ENCODE data around the gene RELA. TPM values are rescaled to one million over a fixed set of nuclear protein-coding genes. Genes with fewer than 3 reads are reported as not detected.

The RELA gene
- total and polyA plus RNA-seq, 2 experiments from 2014 or later = 18.5 to 22.8 TPM

DNA sequence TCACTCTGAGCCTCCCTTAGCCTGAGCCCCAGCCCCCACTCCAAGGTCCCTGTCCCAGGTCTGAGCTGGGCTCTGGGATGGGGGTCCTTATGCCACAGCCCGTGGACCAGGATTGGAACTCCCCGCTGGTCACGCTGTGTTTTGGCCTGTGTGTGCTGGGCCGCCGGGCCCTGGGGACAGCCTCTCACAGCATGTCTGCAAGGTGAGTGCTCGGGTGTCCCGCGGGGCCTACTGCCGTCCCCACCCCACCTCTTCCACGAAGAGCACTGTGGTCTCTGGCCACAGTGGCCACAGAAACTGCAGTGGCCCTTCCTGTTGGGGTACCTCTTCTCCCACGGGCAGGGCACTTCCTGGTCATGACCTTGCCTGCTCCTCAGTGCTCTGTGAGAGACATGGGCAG lies 28.3 kb downstream of the RELA start:
- Histone ChIP-seq H3K4me2 (no peak overlapping the region), H3K79me2 (replicated peaks; ENCODE audit: insufficient read depth) (no peaks in the 10 kb centered on the region), H3K36me3 (ENCODE audit: insufficient read depth) (peaks cover 12% of the 10 kb centered on the region; the same call in 1 of the 2 replicates), H3K27ac (ENCODE audit: low read depth) (no peak overlapping the region), H3K4me3 (no peak overlapping the region), H3K4me1 (ENCODE audit: insufficient read depth) (peaks cover 18% of the 10 kb centered on the region), H3F3A (replicated peaks; ENCODE audit: low read depth) (peaks cover 19% of the 10 kb centered on the region), H4K20me1 (replicated peaks; ENCODE audit: insufficient read depth) (no peaks in the 10 kb centered on the region; the same call in 1 of the 2 replicates), H2AFZ (no peak overlapping the region), H3K9me2 (ENCODE audit: insufficient read depth) (no peaks in the 10 kb centered on the region), H3K27me3 (ENCODE audit: insufficient read depth) (no peaks in the 10 kb centered on the region)
- Mint-ChIP-seq H3K36me3 (ENCODE audit: low read depth) (peaks cover 25% of the 10 kb centered on the region), H3K27me3 (ENCODE audit: insufficient read depth, low read depth, poor library complexity) (peaks cover 19% of the 10 kb centered on the region), H3K4me3 (no peak overlapping the region), H3K27ac (no peak overlapping the region), H3K9me3 (no peaks in the 10 kb centered on the region), H3K4me1 (peaks cover 18% of the 10 kb centered on the region)
- ATAC-seq = no peak
- TF ChIP-seq, protein P1, sequence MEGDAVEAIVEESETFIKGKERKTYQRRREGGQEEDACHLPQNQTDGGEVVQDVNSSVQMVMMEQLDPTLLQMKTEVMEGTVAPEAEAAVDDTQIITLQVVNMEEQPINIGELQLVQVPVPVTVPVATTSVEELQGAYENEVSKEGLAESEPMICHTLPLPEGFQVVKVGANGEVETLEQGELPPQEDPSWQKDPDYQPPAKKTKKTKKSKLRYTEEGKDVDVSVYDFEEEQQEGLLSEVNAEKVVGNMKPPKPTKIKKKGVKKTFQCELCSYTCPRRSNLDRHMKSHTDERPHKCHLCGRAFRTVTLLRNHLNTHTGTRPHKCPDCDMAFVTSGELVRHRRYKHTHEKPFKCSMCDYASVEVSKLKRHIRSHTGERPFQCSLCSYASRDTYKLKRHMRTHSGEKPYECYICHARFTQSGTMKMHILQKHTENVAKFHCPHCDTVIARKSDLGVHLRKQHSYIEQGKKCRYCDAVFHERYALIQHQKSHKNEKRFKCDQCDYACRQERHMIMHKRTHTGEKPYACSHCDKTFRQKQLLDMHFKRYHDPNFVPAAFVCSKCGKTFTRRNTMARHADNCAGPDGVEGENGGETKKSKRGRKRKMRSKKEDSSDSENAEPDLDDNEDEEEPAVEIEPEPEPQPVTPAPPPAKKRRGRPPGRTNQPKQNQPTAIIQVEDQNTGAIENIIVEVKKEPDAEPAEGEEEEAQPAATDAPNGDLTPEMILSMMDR (conservative IDR thresholded peaks at IDR 0.05; ENCODE audit: low read depth in 2 of 2) = no peak
- DNase-seq (ENCODE audit: low spot score) = no peak

DNA sequence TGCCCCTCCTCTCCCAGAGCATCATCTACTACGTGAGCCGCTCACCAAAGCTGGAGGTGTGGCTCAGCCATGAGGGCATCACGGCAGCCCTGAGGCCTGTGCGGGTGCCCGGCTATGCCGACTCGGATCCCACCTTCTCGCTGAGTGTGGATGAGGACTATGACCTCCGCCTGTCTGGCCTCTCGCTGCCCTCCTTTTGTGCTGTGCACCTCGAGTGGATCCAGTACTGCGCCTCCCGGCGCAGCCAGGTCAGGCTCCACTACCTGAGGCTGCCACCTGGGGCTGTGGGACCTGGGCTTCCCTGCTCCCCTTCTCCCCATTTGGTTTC lies 28.6 kb downstream of the RELA start:
- Histone ChIP-seq H4K20me1 (replicated peaks; ENCODE audit: insufficient read depth) (no peaks in the 10 kb centered on the region; the same call in 1 of the 2 replicates), H3K4me3 (no peak overlapping the region), H3K4me2 (no peak overlapping the region), H3F3A (replicated peaks; ENCODE audit: low read depth) (peaks cover 18% of the 10 kb centered on the region), H3K79me2 (replicated peaks; ENCODE audit: insufficient read depth) (no peaks in the 10 kb centered on the region), H3K9me2 (ENCODE audit: insufficient read depth) (no peaks in the 10 kb centered on the region), H3K27me3 (ENCODE audit: insufficient read depth) (no peaks in the 10 kb centered on the region), H3K27ac (ENCODE audit: low read depth) (no peak overlapping the region), H3K36me3 (ENCODE audit: insufficient read depth) (peaks cover 12% of the 10 kb centered on the region; the same call in 1 of the 2 replicates), H2AFZ (no peak overlapping the region), H3K4me1 (ENCODE audit: insufficient read depth) (peaks cover 18% of the 10 kb centered on the region)
- Mint-ChIP-seq H3K4me1 (peaks cover 18% of the 10 kb centered on the region), H3K27me3 (ENCODE audit: insufficient read depth, low read depth, poor library complexity) (peaks cover 18% of the 10 kb centered on the region), H3K27ac (no peak overlapping the region), H3K36me3 (ENCODE audit: low read depth) (peaks cover 28% of the 10 kb centered on the region), H3K9me3 (no peaks in the 10 kb centered on the region), H3K4me3 (no peak overlapping the region)
- no peak for DNase-seq (ENCODE audit: low spot score)
- ATAC-seq = no peak
- TF ChIP-seq ZNF114 (CRISPR knock-in tag; IDR thresholded peaks at IDR 0.05) = no peak
- TF ChIP-seq CREB1 (CRISPR knock-in tag; IDR thresholded peaks at IDR 0.05; ENCODE audit: low read depth) = no peak
- no peak for TF ChIP-seq ZNF331 (CRISPR knock-in tag; IDR thresholded peaks at IDR 0.05; ENCODE audit: low read depth)
- no peak for TF ChIP-seq NANOG (IDR thresholded peaks at IDR 0.05; ENCODE audit: borderline replicate concordance)
- TF ChIP-seq, protein P2, sequence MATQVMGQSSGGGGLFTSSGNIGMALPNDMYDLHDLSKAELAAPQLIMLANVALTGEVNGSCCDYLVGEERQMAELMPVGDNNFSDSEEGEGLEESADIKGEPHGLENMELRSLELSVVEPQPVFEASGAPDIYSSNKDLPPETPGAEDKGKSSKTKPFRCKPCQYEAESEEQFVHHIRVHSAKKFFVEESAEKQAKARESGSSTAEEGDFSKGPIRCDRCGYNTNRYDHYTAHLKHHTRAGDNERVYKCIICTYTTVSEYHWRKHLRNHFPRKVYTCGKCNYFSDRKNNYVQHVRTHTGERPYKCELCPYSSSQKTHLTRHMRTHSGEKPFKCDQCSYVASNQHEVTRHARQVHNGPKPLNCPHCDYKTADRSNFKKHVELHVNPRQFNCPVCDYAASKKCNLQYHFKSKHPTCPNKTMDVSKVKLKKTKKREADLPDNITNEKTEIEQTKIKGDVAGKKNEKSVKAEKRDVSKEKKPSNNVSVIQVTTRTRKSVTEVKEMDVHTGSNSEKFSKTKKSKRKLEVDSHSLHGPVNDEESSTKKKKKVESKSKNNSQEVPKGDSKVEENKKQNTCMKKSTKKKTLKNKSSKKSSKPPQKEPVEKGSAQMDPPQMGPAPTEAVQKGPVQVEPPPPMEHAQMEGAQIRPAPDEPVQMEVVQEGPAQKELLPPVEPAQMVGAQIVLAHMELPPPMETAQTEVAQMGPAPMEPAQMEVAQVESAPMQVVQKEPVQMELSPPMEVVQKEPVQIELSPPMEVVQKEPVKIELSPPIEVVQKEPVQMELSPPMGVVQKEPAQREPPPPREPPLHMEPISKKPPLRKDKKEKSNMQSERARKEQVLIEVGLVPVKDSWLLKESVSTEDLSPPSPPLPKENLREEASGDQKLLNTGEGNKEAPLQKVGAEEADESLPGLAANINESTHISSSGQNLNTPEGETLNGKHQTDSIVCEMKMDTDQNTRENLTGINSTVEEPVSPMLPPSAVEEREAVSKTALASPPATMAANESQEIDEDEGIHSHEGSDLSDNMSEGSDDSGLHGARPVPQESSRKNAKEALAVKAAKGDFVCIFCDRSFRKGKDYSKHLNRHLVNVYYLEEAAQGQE (IDR thresholded peaks at IDR 0.05; ENCODE audit: unreplicated experiment) = no peak
- TF ChIP-seq STAT1 (IDR thresholded peaks at IDR 0.05; ENCODE audit: unreplicated experiment) = no peak
- TF ChIP-seq JUNB (IDR thresholded peaks at IDR 0.05; ENCODE audit: unreplicated experiment) = no peak
- TF ChIP-seq, protein P3, sequence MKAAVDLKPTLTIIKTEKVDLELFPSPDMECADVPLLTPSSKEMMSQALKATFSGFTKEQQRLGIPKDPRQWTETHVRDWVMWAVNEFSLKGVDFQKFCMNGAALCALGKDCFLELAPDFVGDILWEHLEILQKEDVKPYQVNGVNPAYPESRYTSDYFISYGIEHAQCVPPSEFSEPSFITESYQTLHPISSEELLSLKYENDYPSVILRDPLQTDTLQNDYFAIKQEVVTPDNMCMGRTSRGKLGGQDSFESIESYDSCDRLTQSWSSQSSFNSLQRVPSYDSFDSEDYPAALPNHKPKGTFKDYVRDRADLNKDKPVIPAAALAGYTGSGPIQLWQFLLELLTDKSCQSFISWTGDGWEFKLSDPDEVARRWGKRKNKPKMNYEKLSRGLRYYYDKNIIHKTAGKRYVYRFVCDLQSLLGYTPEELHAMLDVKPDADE (IDR thresholded peaks at IDR 0.05) = no peak
- TF ChIP-seq EZH2 (IDR thresholded peaks at IDR 0.05; ENCODE audit: low read depth, unreplicated experiment) = no peak
